SK-N-SH treated with all-trans-retinoic acid at 6 μM for 48 hours (cell line): ENCODE results near the gene DDX25.

Experiments
- ATAC-seq: fragments of 200-7000 bp; cut with Tn5 transposase; 3 replicates; pipeline ENCODE4 v1.9.1; 2020; ENCODE audit warnings: mild to moderate bottlenecking, moderate library complexity
- ARNTL ChIP-seq: fragments of 450-650 bp; formaldehyde crosslinking; IDR thresholded peaks from 2 replicates; pipeline ENCODE4 v1.5.0; 2020; ENCODE audit warnings: low read depth, mild to moderate bottlenecking, moderate library complexity, borderline replicate concordance
- BACH2 ChIP-seq: fragments of 250-450 bp; sonication (Bioruptor Pico); IDR thresholded peaks from 2 replicates; pipeline ENCODE4 v1.9.0; 2021; ENCODE audit warnings: mild to moderate bottlenecking, borderline replicate concordance
- CREB5 ChIP-seq: fragments of 250-450 bp; sonication (Bioruptor Pico); IDR thresholded peaks from 2 replicates; pipeline ENCODE4 v1.5.1; 2020; ENCODE audit warnings: low read depth, mild to moderate bottlenecking, moderate library complexity
- CSDC2 ChIP-seq: fragments of 250-450 bp; sonication (Bioruptor Pico); IDR thresholded peaks from 2 replicates; pipeline ENCODE4 v1.5.0; 2020; ENCODE audit warnings: mild to moderate bottlenecking, moderate library complexity
- CSRNP3 ChIP-seq: fragments of 250-450 bp; sonication (Bioruptor Pico); IDR thresholded peaks from 2 replicates; pipeline ENCODE4 v1.5.1; 2021; ENCODE audit warnings: mild to moderate bottlenecking, moderate library complexity
- ESRRG ChIP-seq: fragments of 250-450 bp; sonication (Bioruptor Pico); IDR thresholded peaks from 2 replicates; pipeline ENCODE4 v1.6.1; 2021; ENCODE audit warnings: mild to moderate bottlenecking
- GLIS3 ChIP-seq: fragments of 250-450 bp; sonication (Bioruptor Pico); IDR thresholded peaks from 2 replicates; pipeline ENCODE4 v1.5.0; 2020; ENCODE audit warnings: mild to moderate bottlenecking, moderate library complexity
- ISL1 ChIP-seq: fragments of 250-450 bp; sonication (Bioruptor Pico); IDR thresholded peaks from 2 replicates; pipeline ENCODE4 v2.1.2; 2022; ENCODE audit warnings: mild to moderate bottlenecking, moderate library complexity
- OSR1 ChIP-seq: fragments of 250-450 bp; sonication (Bioruptor Pico); IDR thresholded peaks from 2 replicates; pipeline ENCODE4 v1.8.0; 2022; ENCODE audit warnings: moderate library complexity, mild to moderate bottlenecking, inconsistent platforms
- POU6F1 ChIP-seq: fragments of 250-450 bp; sonication (Bioruptor Pico); IDR thresholded peaks from 2 replicates; pipeline ENCODE4 v1.8.0; 2021; ENCODE audit warnings: low read depth, mild to moderate bottlenecking, moderate library complexity, borderline replicate concordance
- PPARA ChIP-seq: fragments of 250-450 bp; sonication (Bioruptor Pico); IDR thresholded peaks from 2 replicates; pipeline ENCODE4 v1.5.0; 2020; ENCODE audit warnings: mild to moderate bottlenecking, borderline replicate concordance
- RARB ChIP-seq: fragments of 250-450 bp; sonication (Bioruptor Pico); IDR thresholded peaks from 2 replicates; pipeline ENCODE4 v1.8.0; 2021; ENCODE audit warnings: mild to moderate bottlenecking, moderate library complexity
- SNAI2 ChIP-seq: fragments of 250-450 bp; sonication (Bioruptor Pico); IDR thresholded peaks from 2 replicates; pipeline ENCODE4 v1.5.0; 2020; ENCODE audit warnings: mild to moderate bottlenecking, moderate library complexity
- TCF4 ChIP-seq: fragments of 250-450 bp; sonication (Bioruptor Pico); IDR thresholded peaks from 2 replicates; pipeline ENCODE4 v1.8.0; 2021; ENCODE audit warnings: mild to moderate bottlenecking, moderate library complexity, borderline replicate concordance
- TOX ChIP-seq: fragments of 250-450 bp; sonication (Bioruptor Pico); IDR thresholded peaks from 2 replicates; pipeline ENCODE4 v1.8.0; 2021; ENCODE audit warnings: mild to moderate bottlenecking, moderate library complexity, borderline replicate concordance
- ZC3H10 ChIP-seq: fragments of 250-450 bp; sonication (Bioruptor Pico); IDR thresholded peaks from 2 replicates; pipeline ENCODE4 v1.5.1; 2021; ENCODE audit warnings: mild to moderate bottlenecking, moderate library complexity
- ZFP3 ChIP-seq: fragments of 250-450 bp; sonication (Bioruptor Pico); IDR thresholded peaks from 2 replicates; pipeline ENCODE4 v1.5.0; 2020; ENCODE audit warnings: mild to moderate bottlenecking, moderate library complexity
- ZFP30 ChIP-seq: fragments of 450-650 bp; formaldehyde crosslinking; IDR thresholded peaks from 2 replicates; pipeline ENCODE4 v1.5.0; 2022; ENCODE audit warnings: mild to moderate bottlenecking, moderate library complexity
- ZNF565 ChIP-seq: fragments of 450-650 bp; formaldehyde crosslinking; conservative IDR thresholded peaks from 2 replicates; pipeline ENCODE4 v1.5.0; 2020; ENCODE audit warnings: low read depth, mild to moderate bottlenecking, moderate library complexity
- ZNF70 ChIP-seq: fragments of 450-650 bp; formaldehyde crosslinking; IDR thresholded peaks from 2 replicates; pipeline ENCODE4 v1.5.0; 2020; ENCODE audit warnings: mild to moderate bottlenecking, moderate library complexity
- TF ChIP-seq, protein P1 (sequence below): fragments of 250-450 bp; sonication (Bioruptor Pico); IDR thresholded peaks from 2 replicates; pipeline ENCODE4 v1.8.0; 2020; ENCODE audit warnings: mild to moderate bottlenecking, moderate library complexity, borderline replicate concordance

The DDX25 gene

DNA sequence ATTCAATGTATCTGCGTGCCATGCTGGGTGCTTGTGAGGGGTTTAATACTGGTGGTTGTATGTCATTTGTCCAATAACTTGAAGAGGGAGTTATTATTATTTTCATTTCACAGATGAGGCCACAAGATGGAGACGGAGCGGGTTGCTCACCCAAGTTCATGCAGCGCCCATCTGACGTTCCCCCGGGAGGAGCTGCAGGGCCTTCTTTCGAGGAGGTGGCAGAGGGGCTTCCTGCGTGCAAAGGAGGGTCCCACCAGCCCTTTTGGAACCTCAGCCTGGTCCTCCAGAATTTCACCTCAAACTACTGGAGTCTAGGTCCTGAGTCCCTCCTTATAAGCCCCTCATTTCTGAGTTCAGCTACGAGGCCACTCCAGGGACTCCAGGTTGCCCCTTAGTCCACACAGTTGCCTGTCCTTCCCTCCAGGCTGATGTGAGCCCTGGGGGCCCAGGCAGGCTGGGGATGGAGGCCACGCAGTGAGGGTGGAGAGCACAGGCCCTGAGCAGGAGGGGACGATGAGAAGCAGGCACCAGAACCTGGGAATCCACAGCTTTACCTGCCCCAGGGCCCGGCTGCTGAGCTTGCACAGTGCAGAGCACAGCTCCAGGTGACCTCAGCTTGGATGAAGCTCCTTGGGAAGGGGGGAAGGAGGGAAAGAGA, 38.6 kb downstream of the DDX25 start:
- TF ChIP-seq RARB (no peak), CREB5 (CRISPR knock-in tag) (no peak), SNAI2 (no peak), BACH2 (no peak), ZNF565 (CRISPR knock-in tag) (no peak), POU6F1 (CRISPR knock-in tag) (no peak), PPARA (CRISPR knock-in tag) (no peak), TCF4 (CRISPR knock-in tag) (no peak), TOX (CRISPR knock-in tag) (no peak), ESRRG (CRISPR knock-in tag) (no peak), OSR1 (CRISPR knock-in tag) (no peak), CSDC2 (no peak), CSRNP3 (CRISPR knock-in tag) (no peak), ZNF70 (CRISPR knock-in tag) (no peak), GLIS3 (CRISPR knock-in tag) (no peak), ISL1 (CRISPR knock-in tag) (no peak), ZFP30 (CRISPR knock-in tag) (no peak), ARNTL (no peak)
- TF ChIP-seq, protein P1, sequence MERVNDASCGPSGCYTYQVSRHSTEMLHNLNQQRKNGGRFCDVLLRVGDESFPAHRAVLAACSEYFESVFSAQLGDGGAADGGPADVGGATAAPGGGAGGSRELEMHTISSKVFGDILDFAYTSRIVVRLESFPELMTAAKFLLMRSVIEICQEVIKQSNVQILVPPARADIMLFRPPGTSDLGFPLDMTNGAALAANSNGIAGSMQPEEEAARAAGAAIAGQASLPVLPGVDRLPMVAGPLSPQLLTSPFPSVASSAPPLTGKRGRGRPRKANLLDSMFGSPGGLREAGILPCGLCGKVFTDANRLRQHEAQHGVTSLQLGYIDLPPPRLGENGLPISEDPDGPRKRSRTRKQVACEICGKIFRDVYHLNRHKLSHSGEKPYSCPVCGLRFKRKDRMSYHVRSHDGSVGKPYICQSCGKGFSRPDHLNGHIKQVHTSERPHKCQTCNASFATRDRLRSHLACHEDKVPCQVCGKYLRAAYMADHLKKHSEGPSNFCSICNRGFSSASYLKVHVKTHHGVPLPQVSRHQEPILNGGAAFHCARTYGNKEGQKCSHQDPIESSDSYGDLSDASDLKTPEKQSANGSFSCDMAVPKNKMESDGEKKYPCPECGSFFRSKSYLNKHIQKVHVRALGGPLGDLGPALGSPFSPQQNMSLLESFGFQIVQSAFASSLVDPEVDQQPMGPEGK (CRISPR knock-in tag): no peak
- ATAC-seq: no peak

GRCh38 chr11:125943661-125944349, 39.5 kb downstream of the DDX25 start:
- TF ChIP-seq ZNF70 (CRISPR knock-in tag) (peak; percentile 76), POU6F1 (CRISPR knock-in tag) (no peak)
- TF ChIP-seq, all 23 proteins: peak for 1
- ATAC-seq: no peak

- ATAC-seq: no peak
- TF ChIP-seq ZNF565 (CRISPR knock-in tag) (no peak), BACH2 (no peak), ZNF70 (CRISPR knock-in tag) (no peak), ISL1 (CRISPR knock-in tag) (no peak), SNAI2 (no peak), ESRRG (CRISPR knock-in tag) (no peak), TCF4 (CRISPR knock-in tag) (no peak), CSRNP3 (CRISPR knock-in tag) (no peak), CREB5 (CRISPR knock-in tag) (no peak), ZC3H10 (CRISPR knock-in tag) (no peak), ZFP30 (CRISPR knock-in tag) (no peak), CSDC2 (no peak), OSR1 (CRISPR knock-in tag) (no peak), ZFP3 (CRISPR knock-in tag) (no peak), TOX (CRISPR knock-in tag) (no peak), GLIS3 (CRISPR knock-in tag) (no peak), RARB (no peak), POU6F1 (CRISPR knock-in tag) (no peak)
Measured at GRCh38 chr11:125944350-125945010, 40.2 kb downstream of the DDX25 start.
